Bronchial epithelial cell (primary cell): ENCODE measurements around the gene FTH1. TPM values are rescaled to one million over a fixed set of nuclear protein-coding genes. Genes with fewer than 3 reads are reported as not detected.
"Not testable (repeated sequence)": the region's sequence is repeated elsewhere in the genome, so short reads cannot be mapped to it uniquely, and the experiment has no call there.

Experiments used
- DNase-seq: peaks from one replicate; pipeline ENCODE4 v3.0.0-alpha.2; 2010; ENCODE audit warnings: low read depth
- FAIRE-seq: peaks from 2 replicates; lab custom pipeline; 2011; peaks lifted over from hg19 to GRCh38; lab: Jason Lieb, UNC
- H3K27me3 ChIP-seq: 2 replicates; pipeline ENCODE4 v1.5.1; 2011; ENCODE audit warnings: low read length; ENCODE audit not compliant: control insufficient read depth, insufficient read depth
- H3K36me3 ChIP-seq: 2 replicates; pipeline ENCODE4 v1.5.1; 2011; ENCODE audit warnings: low read length; ENCODE audit not compliant: control insufficient read depth, insufficient read depth
- H3K4me3 ChIP-seq: 2 replicates; pipeline ENCODE4 v1.5.1; 2011; ENCODE audit warnings: mild to moderate bottlenecking, low read depth, low read length, control low read depth
- CTCF ChIP-seq: IDR thresholded peaks from 2 replicates; pipeline ENCODE4 v1.5.1; 2011; ENCODE audit warnings: mild to moderate bottlenecking, moderate library complexity, low read length, control low read depth, inconsistent platforms; ENCODE audit not compliant: insufficient read depth, severe bottlenecking
- total RNA-seq: library from RNA; depleted of rRNA; stranded (reverse); fragments of >200 nt; gene quantifications from 2 replicates; pipeline ENCODE4 v1.2.1, GENCODE V29; 2014

The FTH1 gene
- total RNA-seq, 1 donor from 2014 or later: 1,591 TPM

- FAIRE-seq (no peak), DNase-seq (no peak)
- no peak overlapping the region for H3K4me3 ChIP-seq
These were observed 11.0 kb downstream of the FTH1 start for GRCh38 chr11:61956191-61957020.

DNA sequence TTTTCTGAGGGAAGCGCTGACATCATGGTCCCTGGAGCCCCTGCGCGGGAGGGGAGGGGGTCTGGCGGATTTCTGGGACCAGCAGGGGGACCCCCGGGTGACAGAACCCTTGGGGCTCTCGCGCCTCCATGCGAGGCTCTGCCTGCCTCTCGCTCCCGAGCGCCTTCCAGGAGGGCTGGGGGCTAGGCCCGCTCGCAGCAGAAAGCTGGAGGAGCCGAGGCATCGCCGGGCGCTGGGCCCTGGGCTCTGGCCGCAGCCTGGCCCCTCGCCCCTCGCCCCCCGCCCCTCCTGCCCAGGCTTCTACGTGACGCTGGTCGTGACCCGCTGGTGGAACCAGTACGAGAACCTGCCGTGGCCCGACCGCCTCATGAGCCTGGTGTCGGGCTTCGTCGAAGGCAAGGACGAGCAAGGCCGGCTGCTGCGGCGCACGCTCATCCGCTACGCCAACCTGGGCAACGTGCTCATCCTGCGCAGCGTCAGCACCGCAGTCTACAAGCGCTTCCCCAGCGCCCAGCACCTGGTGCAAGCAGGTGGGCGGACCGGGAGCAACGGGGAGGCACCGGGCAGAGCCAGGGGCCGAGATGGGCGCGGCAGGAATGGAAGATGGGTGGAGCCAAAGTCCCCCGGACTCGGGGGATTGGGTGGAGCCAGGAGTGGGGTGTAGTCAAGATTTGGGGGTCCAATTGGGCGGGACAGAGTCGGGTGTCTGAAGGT lies 11.9 kb downstream of the FTH1 start:
- peak overlapping the region; percentile 30 for H3K4me3 ChIP-seq
- TF ChIP-seq CTCF: no peak
- no peaks in the 10 kb centered on the region for H3K27me3 ChIP-seq
- DNase-seq: no peak
- peaks cover 2% of the 10 kb centered on the region for H3K36me3 ChIP-seq
- FAIRE-seq: no peak

More at GRCh38 chr11:61956191-61957020, 11.0 kb downstream of the FTH1 start:
- no peaks in the 10 kb centered on the region for H3K27me3 ChIP-seq
- H3K36me3 ChIP-seq: peaks cover 2% of the 10 kb centered on the region
- TF ChIP-seq CTCF: no peak

DNA sequence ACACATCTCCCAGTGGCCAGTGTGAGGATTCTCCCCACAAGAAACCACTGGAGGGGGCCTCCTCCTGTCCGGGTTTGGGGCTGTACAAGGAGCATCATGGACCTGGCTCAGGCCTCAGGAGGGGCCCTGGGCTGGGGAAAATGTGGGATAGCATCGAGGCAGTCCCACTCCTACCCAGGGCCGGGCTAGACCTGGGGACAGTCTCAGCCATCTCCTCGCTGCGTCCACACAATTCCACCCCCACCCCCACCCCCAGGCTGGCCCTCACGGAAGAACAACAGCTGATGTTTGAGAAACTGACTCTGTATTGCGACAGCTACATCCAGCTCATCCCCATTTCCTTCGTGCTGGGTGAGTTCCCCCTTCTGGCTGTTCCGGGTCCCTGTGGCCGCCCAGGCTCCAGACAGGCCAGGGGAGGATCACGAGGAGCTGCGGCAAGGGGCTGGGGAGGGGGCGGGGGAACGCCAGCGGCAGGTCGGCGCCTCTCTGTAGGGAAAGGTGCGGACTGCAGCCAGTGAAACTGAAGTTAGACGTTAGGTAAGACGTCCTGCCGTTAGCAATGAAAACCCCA lies 12.5 kb downstream of the FTH1 start:
- peak; percentile 68 for DNase-seq
- no peak for FAIRE-seq
- peak overlapping the region; percentile 30 for H3K4me3 ChIP-seq
- peak; percentile 29 for TF ChIP-seq CTCF
- H3K27me3 ChIP-seq: no peaks in the 10 kb centered on the region
- H3K36me3 ChIP-seq: peaks cover 2% of the 10 kb centered on the region

DNA sequence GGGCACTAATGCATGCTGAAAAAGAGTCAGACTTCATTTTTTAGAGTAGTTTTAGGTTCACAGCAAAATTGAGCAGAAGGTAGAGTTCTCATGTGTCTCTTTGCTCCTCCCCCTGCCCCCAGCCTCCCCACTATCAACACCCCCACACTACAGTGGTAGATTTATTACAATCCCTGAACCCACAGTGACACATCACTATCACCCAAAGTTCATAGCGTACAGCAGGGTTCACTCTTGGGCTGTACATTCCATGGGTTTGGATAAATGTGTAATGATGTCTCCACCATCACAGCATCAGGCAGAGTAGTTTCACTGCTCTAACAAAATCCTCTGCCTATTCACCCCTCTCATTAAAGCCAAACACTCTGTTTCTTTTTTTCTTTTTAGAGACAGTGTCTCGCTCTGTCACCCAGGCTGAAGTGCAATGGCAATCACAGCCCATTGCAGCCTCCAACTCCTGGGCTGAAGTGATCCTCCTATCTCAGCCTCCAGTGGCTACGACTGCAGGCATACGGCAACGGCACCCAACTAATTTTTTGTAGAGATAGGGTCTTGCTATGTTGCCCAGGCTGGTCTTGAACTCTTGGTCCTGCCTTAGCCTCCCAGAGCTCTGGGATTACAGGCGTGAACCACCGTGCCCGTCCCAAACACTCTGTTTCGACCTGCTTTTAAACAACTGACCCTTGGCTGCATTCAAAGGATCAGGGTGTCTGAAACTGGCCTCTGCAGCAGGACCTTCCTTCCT lies 13.2 kb downstream of the FTH1 start:
- Histone ChIP-seq H3K4me3 (no peak overlapping the region), H3K27me3 (no peaks in the 10 kb centered on the region), H3K36me3 (peaks cover 2% of the 10 kb centered on the region)
- no peak for DNase-seq
- FAIRE-seq: no peak
- no peak for TF ChIP-seq CTCF

DNA sequence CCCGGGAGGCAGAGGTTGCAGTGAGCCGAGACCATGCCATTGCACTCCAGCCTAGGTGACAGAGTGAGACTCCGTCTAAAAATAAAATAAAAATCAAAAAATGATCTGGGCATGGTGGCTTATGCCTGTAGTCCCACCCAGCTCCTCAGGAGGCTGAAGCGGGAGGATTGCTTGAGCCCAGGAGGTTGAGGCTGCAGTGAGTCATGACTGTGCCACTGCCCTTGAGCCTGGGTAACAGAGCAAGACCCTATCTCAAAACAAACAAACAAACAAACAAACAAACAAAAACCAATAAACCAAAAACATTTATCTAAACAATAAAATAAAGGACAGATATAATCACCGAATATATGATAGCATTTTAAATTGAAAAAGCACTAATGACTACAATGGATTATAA lies 13.8 kb downstream of the FTH1 start:
- not testable (repeated sequence) for FAIRE-seq, H3K36me3 ChIP-seq, H3K4me3 ChIP-seq, DNase-seq, H3K27me3 ChIP-seq
